OCI-LY3 (cell line): ENCODE data around the gene PDLIM4.

Source experiments
- H2AFZ ChIP-seq: fragments of 200-600, 300-600 bp; shearing (Covaris generic); 2 replicates; pipeline ENCODE4 v1.6.0; 2014; ENCODE audit warnings: antibody characterized with exemption, low read depth, low read length
- H3K27ac ChIP-seq: fragments of 200-600, 300-600 bp; sonication (generic); 2 replicates; pipeline ENCODE4 v1.5.1; 2014; ENCODE audit warnings: mild to moderate bottlenecking, low read length, moderate library complexity, mixed read lengths
- H3K27me3 ChIP-seq: fragments of 200-600, 300-600 bp; sonication (generic); 2 replicates; pipeline ENCODE4 v1.6.1; 2014; ENCODE audit warnings: low read depth, low read length, mixed read lengths
- H3K36me3 ChIP-seq: fragments of 200-600, 300-600 bp; sonication (generic); replicated peaks from 2 replicates; pipeline ENCODE3; 2014; ENCODE audit warnings: low read depth, low read length, mixed read lengths
- H3K4me1 ChIP-seq: fragments of 300-600, 200-600 bp; sonication (generic); 2 replicates; pipeline ENCODE4 v1.6.1; 2014; ENCODE audit warnings: low read length, mixed read lengths
- H3K4me2 ChIP-seq: fragments of 200-600, 300-600 bp; sonication (generic); 2 replicates; pipeline ENCODE4 v1.6.1; 2014; ENCODE audit warnings: low read length, mixed read lengths
- H3K4me3 ChIP-seq: fragments of 300-600, 200-600 bp; sonication (generic); 2 replicates; pipeline ENCODE4 v1.5.1; 2014; ENCODE audit warnings: antibody characterized with exemption, mild to moderate bottlenecking, low read length, moderate library complexity
- H3K79me2 ChIP-seq: fragments of 300-600, 200-600 bp; shearing (Covaris generic); 2 replicates; pipeline ENCODE4 v1.6.1; 2014; ENCODE audit warnings: mild to moderate bottlenecking, low read length, mixed read lengths
- H3K9ac ChIP-seq: fragments of 300-600, 200-600 bp; shearing (Covaris generic); 2 replicates; pipeline ENCODE4 v1.6.0; 2014; ENCODE audit warnings: mild to moderate bottlenecking, low read length, moderate library complexity
- H3K9me3 ChIP-seq: fragments of 200-600, 300-600 bp; shearing (Covaris generic); 2 replicates; pipeline ENCODE4 v1.6.1; 2014; ENCODE audit warnings: low read length, mixed read lengths; ENCODE audit not compliant: insufficient read depth
- H4K20me1 ChIP-seq: fragments of 200-600, 300-600 bp; sonication (generic); 2 replicates; pipeline ENCODE4 v1.6.1; 2016; ENCODE audit warnings: low read length, mixed read lengths; ENCODE audit not compliant: insufficient read depth
- CTCF ChIP-seq: fragments of 200-600, 300-600 bp; sonication (generic); IDR thresholded peaks from 2 replicates; pipeline ENCODE4 v1.5.1; 2014; ENCODE audit warnings: antibody characterized with exemption, low read length, low read depth
- EZH2phosphoT487 ChIP-seq: fragments of 200-600 bp; shearing (Covaris generic); IDR thresholded peaks from 2 replicates; pipeline ENCODE4 v1.6.1; 2018; ENCODE audit warnings: antibody characterized with exemption, mixed run types, low read depth

PDLIM4 gene

GRCh38 chr5:132238169-132238744 is 19.2 kb upstream of the PDLIM4 start:
- Histone ChIP-seq H3K9me3 (no peaks in the 10 kb centered on the region), H3K27ac (no peak overlapping the region), H3K79me2 (no peaks in the 10 kb centered on the region), H3K9ac (no peak overlapping the region), H3K36me3 (no peaks in the 10 kb centered on the region), H3K4me1 (peaks cover 7% of the 10 kb centered on the region), H2AFZ (no peak overlapping the region), H4K20me1 (no peaks in the 10 kb centered on the region), H3K4me2 (no peak overlapping the region), H3K4me3 (no peak overlapping the region), H3K27me3 (no peaks in the 10 kb centered on the region)
- TF ChIP-seq EZH2phosphoT487 (no peak), CTCF (peak; percentile 59)

- Histone ChIP-seq H3K27ac (no peak overlapping the region), H2AFZ (no peak overlapping the region), H3K9me3 (no peaks in the 10 kb centered on the region), H3K36me3 (no peaks in the 10 kb centered on the region), H3K79me2 (no peaks in the 10 kb centered on the region), H3K4me1 (peaks cover 7% of the 10 kb centered on the region), H3K9ac (no peak overlapping the region), H4K20me1 (no peaks in the 10 kb centered on the region), H3K27me3 (no peaks in the 10 kb centered on the region), H3K4me3 (no peak overlapping the region), H3K4me2 (no peak overlapping the region)
- no peak for TF ChIP-seq EZH2phosphoT487
- no peak for TF ChIP-seq CTCF
Observed at GRCh38 chr5:132238901-132239500, 18.5 kb upstream of the PDLIM4 start.

- H3K9me3 ChIP-seq: no peaks in the 10 kb centered on the region
- H2AFZ ChIP-seq: no peak overlapping the region
- H3K4me2 ChIP-seq: no peak overlapping the region
- H3K4me3 ChIP-seq: no peak overlapping the region
- H3K79me2 ChIP-seq: no peaks in the 10 kb centered on the region
- no peak overlapping the region for H3K27ac ChIP-seq
- no peak overlapping the region for H3K9ac ChIP-seq
- no peaks in the 10 kb centered on the region for H3K27me3 ChIP-seq
- H4K20me1 ChIP-seq: no peaks in the 10 kb centered on the region
- H3K4me1 ChIP-seq: peaks cover 7% of the 10 kb centered on the region
- TF ChIP-seq CTCF: no peak
- TF ChIP-seq EZH2phosphoT487: no peak
- no peaks in the 10 kb centered on the region for H3K36me3 ChIP-seq
Observed at GRCh38 chr5:132239776-132240175, 17.7 kb upstream of the PDLIM4 start.

GRCh38 chr5:132243366-132243977 is 14.0 kb upstream of the PDLIM4 start:
- no peaks in the 10 kb centered on the region for H3K4me1 ChIP-seq
- H3K36me3 ChIP-seq: no peaks in the 10 kb centered on the region
- H3K27ac ChIP-seq: no peak overlapping the region
- H4K20me1 ChIP-seq: no peaks in the 10 kb centered on the region
- H3K4me2 ChIP-seq: no peak overlapping the region
- H3K4me3 ChIP-seq: no peak overlapping the region
- TF ChIP-seq CTCF: no peak
- no peak for TF ChIP-seq EZH2phosphoT487
- no peak overlapping the region for H2AFZ ChIP-seq
- H3K79me2 ChIP-seq: no peaks in the 10 kb centered on the region
- H3K9ac ChIP-seq: no peak overlapping the region
- no peaks in the 10 kb centered on the region for H3K9me3 ChIP-seq
- no peaks in the 10 kb centered on the region for H3K27me3 ChIP-seq
